Liver (tissue), 9 donors: ENCODE data around the gene CPLANE2. TPM values are rescaled to one million over a fixed set of nuclear protein-coding genes. Genes with fewer than 3 reads are reported as not detected.

Experiments
- DNase-seq: peaks from one replicate; pipeline ENCODE4 v3.0.0-alpha.2; 2017; ENCODE audit warnings: low spot score
- H3K27ac ChIP-seq, 2 donors: one replicate each; pipeline ENCODE4 v1.7.0; 2013; ENCODE audit warnings: inconsistent platforms in 2 of 2, low read length in 2 of 2, control low read depth in 1 of 2, low read depth in 1 of 2, mild to moderate bottlenecking in 1 of 2
- H3K27me3 ChIP-seq, 4 donors: one replicate each; pipeline versions ENCODE4 v1.6.1 to v1.7.0; 2013; ENCODE audit warnings: low read length in 3 of 4, inconsistent platforms in 1 of 4, mild to moderate bottlenecking in 1 of 4, moderate library complexity in 1 of 4; ENCODE audit not compliant: control insufficient read depth in 4 of 4, insufficient read depth in 4 of 4
- H3K36me3 ChIP-seq, 4 donors: one replicate each; pipeline versions ENCODE4 v1.6.1 to v1.7.0; 2013; ENCODE audit warnings: low read length in 3 of 4, mild to moderate bottlenecking in 3 of 4, low read depth in 1 of 4, moderate library complexity in 1 of 4; ENCODE audit not compliant: control insufficient read depth in 4 of 4, insufficient read depth in 3 of 4
- H3K4me1 ChIP-seq, 4 donors: one replicate each; pipeline versions ENCODE4 v1.6.1 to v1.7.0; 2013; ENCODE audit warnings: low read length in 3 of 4, mild to moderate bottlenecking in 3 of 4, moderate library complexity in 1 of 4; ENCODE audit not compliant: control insufficient read depth in 4 of 4, insufficient read depth in 4 of 4
- H3K4me3 ChIP-seq, 3 donors: one replicate each; pipeline versions ENCODE4 v1.6.1 to v1.7.0; 2013; ENCODE audit warnings: low read length in 3 of 3, control low read depth in 1 of 3, low read depth in 1 of 3, mild to moderate bottlenecking in 1 of 3
- H3K9ac ChIP-seq, 2 donors: one replicate each; pipeline ENCODE4 v1.7.0; 2013; ENCODE audit warnings: low read length in 2 of 2, mild to moderate bottlenecking in 2 of 2, moderate library complexity in 2 of 2, control low read depth in 1 of 2, low read depth in 1 of 2
- H3K9me3 ChIP-seq, 4 donors: one replicate each; pipeline versions ENCODE4 v1.6.1 to v1.7.0; 2013; ENCODE audit warnings: low read length in 3 of 4; ENCODE audit not compliant: control insufficient read depth in 4 of 4
- ATF3 ChIP-seq: IDR thresholded peaks from 2 replicates; pipeline ENCODE4 v1.6.1; 2016; ENCODE audit warnings: antibody characterized with exemption
- CTCF ChIP-seq: fragments of 150-350 bp; IDR thresholded peaks from 2 replicates; pipeline ENCODE4 v1.5.1; 2017; ENCODE audit warnings: improper control_type of control experiment, low read depth, low read length; ENCODE audit not compliant: missing input control
- EGR1 ChIP-seq, 2 donors: IDR thresholded peaks; 2 replicates each; pipeline ENCODE4 v1.6.1; 2016 to 2018; ENCODE audit warnings: antibody characterized with exemption in 2 of 2, low read depth in 2 of 2
- FOXA1 ChIP-seq: IDR thresholded peaks from 2 replicates; pipeline ENCODE4 v1.6.1; 2016; ENCODE audit warnings: antibody characterized with exemption
- FOXA2 ChIP-seq: IDR thresholded peaks from 2 replicates; pipeline ENCODE4 v1.6.1; 2016; ENCODE audit warnings: antibody characterized with exemption
- GABPA ChIP-seq, 2 donors: IDR thresholded peaks in 1 of 2; conservative IDR thresholded peaks in 1 of 2; 2 replicates each; pipeline ENCODE4 v1.6.1; 2016; ENCODE audit warnings: antibody characterized with exemption in 2 of 2, mild to moderate bottlenecking in 1 of 2, moderate library complexity in 1 of 2
- HNF4A ChIP-seq, 2 donors: conservative IDR thresholded peaks; 2 replicates each; pipeline ENCODE4 v1.6.1; 2016; ENCODE audit warnings: antibody characterized with exemption in 2 of 2, mild to moderate bottlenecking in 2 of 2
- HNF4G ChIP-seq: IDR thresholded peaks from 2 replicates; pipeline ENCODE4 v1.6.1; 2016; ENCODE audit warnings: antibody characterized with exemption
- JUND ChIP-seq, 2 donors: IDR thresholded peaks; 2 replicates each; pipeline ENCODE4 v1.6.1; 2016; ENCODE audit warnings: antibody characterized with exemption in 2 of 2
- MAX ChIP-seq: IDR thresholded peaks from 2 replicates; pipeline ENCODE4 v1.6.1; 2016; ENCODE audit warnings: antibody characterized with exemption
- RAD21 ChIP-seq, 2 donors: IDR thresholded peaks; 2 replicates each; pipeline ENCODE4 v1.6.1; 2016; ENCODE audit warnings: antibody characterized with exemption in 2 of 2, mild to moderate bottlenecking in 2 of 2
- RXRA ChIP-seq, 2 donors: IDR thresholded peaks; 2 replicates each; pipeline ENCODE4 v1.6.1; 2017 to 2018; ENCODE audit warnings: antibody characterized with exemption in 2 of 2, mild to moderate bottlenecking in 1 of 2
- SP1 ChIP-seq: IDR thresholded peaks from 2 replicates; pipeline ENCODE4 v1.6.1; 2018; ENCODE audit warnings: antibody characterized with exemption, mild to moderate bottlenecking
- TAF1 ChIP-seq: conservative IDR thresholded peaks from 2 replicates; pipeline ENCODE4 v1.6.1; 2016; ENCODE audit warnings: antibody characterized with exemption, mild to moderate bottlenecking
- YY1 ChIP-seq: IDR thresholded peaks from 2 replicates; pipeline ENCODE4 v1.6.1; 2016; ENCODE audit warnings: antibody characterized with exemption, mild to moderate bottlenecking
- ZBTB33 ChIP-seq: IDR thresholded peaks from 2 replicates; pipeline ENCODE4 v1.6.1; 2016; ENCODE audit warnings: antibody characterized with exemption
- WGBS: extraction: QIAGEN DNeasy Blood & Tissue Kit; methylation state at CpG from one replicate; pipeline ENCODE4 v1.1.7; 2013; 5-methylcytosine and 5-hydroxymethylcytosine counted together
- polyA plus RNA-seq, 2 donors: library from polyadenylated mRNA; stranded (reverse) in 1 of 2; unstranded in 1 of 2; fragments of 200-250 nt in 1 of 2; fragments of >200 nt in 1 of 2; fragmentation: Nextera tagmentation in 1 of 2; extraction: Ambion mirVana in 1 of 2; gene quantifications; one replicate each; pipeline versions ENCODE4 v1.2.1 to v1.2.3, GENCODE V29; 2013 to 2015
- total RNA-seq, 2 donors: library from RNA; depleted of rRNA; stranded (reverse); fragments of >200 nt; gene quantifications; one replicate each; pipeline ENCODE4 v1.2.3, GENCODE V29; 2014
- donor health status: healthy.
- donor health status: healthy.
- donor health status: healthy.
- donor health status: healthy.
- donor health status: healthy.

Gene CPLANE2
- total and polyA plus RNA-seq, 4 donors, result 0.96 to 2.7 (median 2.5) TPM

GRCh38 chr1:16212251-16212961 is 24.6 kb downstream of the CPLANE2 start, which contains the start of gene ARHGEF19:
ARHGEF19 (minus strand) TSS chr1:16212652; CDS start chr1:16209054, 3,598 bp downstream.
- DNase-seq, result no peak
- Histone ChIP-seq H3K9me3 (no peaks in the 10 kb centered on the region), H3K4me3 (no peak within 1 kb of the TSS), H3K9ac (no peak within 1 kb of the TSS), H3K27ac (no peak within 1 kb of the TSS), H3K36me3 (no peaks in the 10 kb centered on the region), H3K27me3 (no peaks in the 10 kb centered on the region), H3K4me1 (peaks cover 0 to 12% (median 5%) of the 10 kb centered on the region in 4 donors)
- WGBS, result 48% methylated on average over 14 of the region's 14 CpGs
- TF ChIP-seq RAD21 (IDR thresholded peaks at IDR 0.05) (no peak), RXRA (IDR thresholded peaks at IDR 0.05) (no peak), HNF4A (conservative IDR thresholded peaks at IDR 0.05) (no peak), JUND (IDR thresholded peaks at IDR 0.05) (no peak), SP1 (no peak), YY1 (no peak), CTCF (no peak), FOXA2 (no peak), TAF1 (no peak), ATF3 (no peak), HNF4G (no peak), EGR1 (IDR thresholded peaks at IDR 0.05; ENCODE audit: low read depth in 2 of 2) (no peak), ZBTB33 (no peak)

GRCh38 chr1:16211824-16212223 is 25.2 kb downstream of the CPLANE2 start:
- DNase-seq, result no peak
- H3K36me3 ChIP-seq, result no peaks in the 10 kb centered on the region
- H3K27me3 ChIP-seq, result no peaks in the 10 kb centered on the region
- H3K27ac ChIP-seq, result no peak overlapping the region
- H3K4me1 ChIP-seq, result peaks cover 0 to 8% (median 4%) of the 10 kb centered on the region in 4 donors
- no peak overlapping the region for H3K9ac ChIP-seq
- TF ChIP-seq MAX (no peak), FOXA1 (no peak), GABPA (IDR thresholded peaks at IDR 0.05 in 1 of 2, conservative IDR thresholded peaks at IDR 0.05 in 1 of 2) (no peak), HNF4G (no peak), EGR1 (IDR thresholded peaks at IDR 0.05; ENCODE audit: low read depth in 2 of 2) (no peak), CTCF (no peak), SP1 (no peak), FOXA2 (no peak)
- no peak overlapping the region for H3K4me3 ChIP-seq
- 86% methylated on average over 6 of the region's 6 CpGs for whole genome bisulfite sequencing
- H3K9me3 ChIP-seq, result no peaks in the 10 kb centered on the region
